ENCODE data around the gene ARL5A. TPM values are rescaled to one million over a fixed set of nuclear protein-coding genes. Genes with fewer than 3 reads are reported as not detected.

ARL5A gene
- total and polyA plus RNA-seq, 9 of the 15 experiments (the other 6 are each of a cell fraction or from before 2014, with no cell fraction given): 16.3 to 117 (median 88.4) TPM

- TF ChIP-seq RFX1 (IDR thresholded peaks at IDR 0.05) (peak; percentile 91), ZNF766 (CRISPR knock-in tag; conservative IDR thresholded peaks at IDR 0.05) (peak; percentile 92), NCOA1 (IDR thresholded peaks at IDR 0.05; ENCODE audit: low read depth) (peak; percentile 78), PKNOX1 (IDR thresholded peaks at IDR 0.05) (peak; percentile 98), ZNF146 (CRISPR knock-in tag; IDR thresholded peaks at IDR 0.05; ENCODE audit: unreplicated experiment) (no peak), HINFP (tag; conservative IDR thresholded peaks at IDR 0.05; ENCODE audit: low read depth) (0 out of 2 replicates have a peak, but pooled peaks have one; percentile 11), CBFA2T2 (conservative IDR thresholded peaks at IDR 0.05) (peak; percentile 83), ZKSCAN1 (IDR thresholded peaks at IDR 0.05; ENCODE audit: low read depth, low read length) (no peak), ZNF134 (CRISPR knock-in tag; conservative IDR thresholded peaks at IDR 0.05) (0 out of 2 replicates have a peak, but pooled peaks have one; percentile 37), KDM1A (IDR thresholded peaks at IDR 0.05) (peak; percentile 83 to 90), EGR1 (conservative IDR thresholded peaks at IDR 0.05) (no peak), TRIM24 (IDR thresholded peaks at IDR 0.05) (peak; percentile 99), GTF2E2 (tag; IDR thresholded peaks at IDR 0.05) (no peak), ZSCAN32 (CRISPR knock-in tag; IDR thresholded peaks at IDR 0.05) (peak; percentile 94), BRD9 (IDR thresholded peaks at IDR 0.05; ENCODE audit: low read depth, partially characterized antibody) (peak; percentile 95), ZNF584 (CRISPR knock-in tag; IDR thresholded peaks at IDR 0.05; ENCODE audit: low read depth) (no peak), ADNP (tag; IDR thresholded peaks at IDR 0.05) (peak; percentile 67), ID3 (CRISPR knock-in tag; IDR thresholded peaks at IDR 0.05) (peak; percentile 45; the same call in 1 of the 2 replicates), ID3 (tag; IDR thresholded peaks at IDR 0.05) (peak; percentile 96), CXXC5 (CRISPR knock-in tag; IDR thresholded peaks at IDR 0.05) (peak; percentile 69)
Measured at GRCh38 chr2:151782378-151783132, 45.7 kb downstream of the ARL5A start (continued).

Data from K562 (cell line).